Islet of Langerhans (tissue), 1 donor: ENCODE measurements around the gene ZNF358.

Experiments used
- FAIRE-seq: peaks from one replicate; lab custom pipeline; 2011; peaks lifted over from hg19 to GRCh38; lab: Jason Lieb, UNC

The ZNF358 gene

GRCh38 chr19:7520131-7521051, 4.5 kb downstream of the ZNF358 start:
- no peak for FAIRE-seq

GRCh38 chr19:7521551-7522071, 5.7 kb downstream of the ZNF358 start:
- no peak for FAIRE-seq

DNA sequence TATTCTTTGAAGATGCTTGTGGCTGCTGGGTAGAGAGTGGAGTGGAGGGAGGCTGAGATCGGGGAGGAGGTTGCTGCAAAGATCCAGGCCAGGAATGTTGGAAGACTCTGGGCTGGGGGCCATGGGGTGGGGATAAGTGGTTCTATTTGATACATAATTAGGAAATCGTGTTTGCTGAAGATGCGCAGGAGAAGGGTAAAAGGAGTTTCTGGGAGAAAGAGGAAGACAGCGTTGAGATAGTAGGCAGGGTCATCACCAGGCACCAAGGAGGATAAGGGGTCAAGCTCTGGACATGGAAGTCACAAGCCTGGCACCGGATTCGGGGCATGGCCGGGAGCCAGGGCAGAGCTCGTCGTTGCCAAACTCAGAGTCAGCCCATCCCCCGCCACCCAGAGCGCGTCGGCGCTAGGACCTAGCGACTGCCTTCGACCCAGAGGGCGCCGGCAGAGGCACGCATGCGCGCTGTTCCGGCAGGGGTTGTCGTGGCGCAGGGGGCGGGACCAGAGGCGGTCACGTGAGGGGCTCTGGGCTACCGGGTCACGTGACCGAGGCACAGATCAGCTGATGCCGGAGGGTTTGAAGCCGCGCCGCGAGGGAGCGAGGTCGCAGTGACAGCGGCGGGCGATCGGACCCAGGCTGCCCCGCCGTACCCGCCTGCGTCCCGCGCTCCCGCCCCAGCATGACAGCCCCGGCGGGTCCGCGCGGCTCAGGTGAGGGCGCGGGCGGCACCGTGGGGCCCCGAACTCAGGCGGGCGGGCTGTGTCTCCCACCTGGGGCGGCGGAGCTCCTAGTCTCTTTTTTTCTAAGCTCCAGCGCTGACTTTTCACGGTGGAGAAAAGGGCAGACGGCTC, 6.4 kb downstream of the ZNF358 start, which contains the start of gene MCOLN1:
MCOLN1 (plus strand) TSS at position 553 of the 851 bp plus-strand sequence; CDS start at position 680, 127 bp downstream.
- FAIRE-seq = no peak

DNA sequence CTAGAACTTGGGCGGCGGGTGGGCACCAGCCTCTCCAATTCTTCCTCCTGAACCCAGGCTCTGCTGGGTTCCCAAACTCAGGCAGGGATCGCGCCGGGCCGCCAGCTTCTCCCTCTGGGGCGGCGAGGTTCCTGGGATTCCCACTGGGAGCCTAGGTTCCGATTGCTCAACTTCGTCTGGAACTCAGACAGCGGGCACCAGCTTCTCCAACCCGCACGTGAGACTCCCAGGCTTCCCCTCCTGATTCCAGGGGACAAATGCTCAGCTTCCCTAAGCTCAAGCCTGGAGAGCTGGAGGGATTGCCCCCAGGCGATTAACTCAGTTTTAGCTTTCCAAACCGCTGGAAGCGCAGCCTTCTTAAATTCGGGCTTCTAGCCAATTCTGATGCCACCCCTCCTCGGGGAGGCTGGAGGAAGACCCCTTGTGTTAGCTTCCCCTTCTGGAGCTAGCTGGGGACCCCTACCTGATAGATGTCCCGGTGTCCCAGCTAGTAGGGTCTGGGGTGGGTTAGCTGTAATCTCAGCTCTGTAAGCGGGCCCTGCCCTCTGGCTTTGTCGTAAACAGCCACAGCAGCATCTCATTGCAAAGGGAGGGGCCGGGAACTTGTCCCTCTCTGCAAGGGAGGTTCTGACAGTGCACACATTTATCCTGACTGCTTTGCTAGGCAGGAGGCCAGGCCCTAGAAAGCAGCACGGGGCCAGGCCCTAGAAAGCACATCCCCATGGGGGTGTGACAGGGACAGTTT, 7.2 kb downstream of the ZNF358 start:
- FAIRE-seq = no peak

DNA sequence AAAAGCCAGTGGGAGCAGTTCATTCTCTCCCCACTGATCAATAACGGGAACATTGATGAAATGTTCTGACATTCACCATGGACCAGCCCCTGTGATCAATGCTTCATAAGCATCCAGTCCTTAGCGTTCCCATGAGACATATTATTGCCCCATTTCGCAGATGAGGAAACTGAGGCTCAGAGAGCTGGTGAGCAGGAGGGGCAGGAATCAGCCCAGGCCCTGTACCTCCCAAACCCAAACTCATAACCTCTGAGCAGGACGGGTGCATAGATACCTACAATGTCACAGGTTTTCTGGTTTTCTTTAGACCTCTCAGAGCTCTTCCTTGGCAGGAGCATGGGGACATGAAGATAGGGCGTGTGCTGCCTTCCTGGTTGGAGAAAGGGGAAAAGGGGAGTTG, 8.6 kb downstream of the ZNF358 start:
- FAIRE-seq = no peak

DNA sequence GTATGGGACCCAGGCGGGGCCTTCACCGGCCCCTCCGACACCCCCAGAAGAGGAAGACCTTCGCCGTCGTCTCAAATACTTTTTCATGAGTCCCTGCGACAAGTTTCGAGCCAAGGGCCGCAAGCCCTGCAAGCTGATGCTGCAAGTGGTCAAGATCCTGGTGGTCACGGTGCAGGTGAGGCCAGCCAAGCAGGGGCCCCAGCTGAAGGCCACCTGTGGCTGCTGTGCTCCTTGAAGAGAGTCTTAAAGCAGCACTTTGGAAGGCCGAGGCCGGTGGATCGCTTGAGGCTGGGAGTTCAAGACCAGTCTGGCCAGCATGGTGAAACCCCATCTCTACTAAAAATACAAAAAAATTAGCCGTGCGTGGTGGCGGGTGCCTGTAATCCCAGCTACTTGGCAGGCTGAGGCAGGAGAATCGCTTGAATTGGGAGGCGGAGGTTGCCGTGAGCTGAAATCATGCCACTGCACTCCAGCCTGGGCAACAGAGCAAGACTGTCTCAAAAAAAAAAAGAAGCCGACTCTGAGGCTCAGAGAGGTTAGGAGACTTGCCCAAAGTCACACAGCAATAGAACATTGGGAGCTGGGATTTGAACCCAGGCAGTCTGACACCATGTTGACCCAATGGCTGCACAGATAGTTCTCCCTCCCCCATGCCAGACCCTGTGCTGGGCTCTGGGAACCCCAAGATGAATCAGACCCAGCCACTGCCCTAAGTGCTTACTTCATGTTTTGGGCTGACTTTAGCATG, 9.3 kb downstream of the ZNF358 start:
- no peak for FAIRE-seq

DNA sequence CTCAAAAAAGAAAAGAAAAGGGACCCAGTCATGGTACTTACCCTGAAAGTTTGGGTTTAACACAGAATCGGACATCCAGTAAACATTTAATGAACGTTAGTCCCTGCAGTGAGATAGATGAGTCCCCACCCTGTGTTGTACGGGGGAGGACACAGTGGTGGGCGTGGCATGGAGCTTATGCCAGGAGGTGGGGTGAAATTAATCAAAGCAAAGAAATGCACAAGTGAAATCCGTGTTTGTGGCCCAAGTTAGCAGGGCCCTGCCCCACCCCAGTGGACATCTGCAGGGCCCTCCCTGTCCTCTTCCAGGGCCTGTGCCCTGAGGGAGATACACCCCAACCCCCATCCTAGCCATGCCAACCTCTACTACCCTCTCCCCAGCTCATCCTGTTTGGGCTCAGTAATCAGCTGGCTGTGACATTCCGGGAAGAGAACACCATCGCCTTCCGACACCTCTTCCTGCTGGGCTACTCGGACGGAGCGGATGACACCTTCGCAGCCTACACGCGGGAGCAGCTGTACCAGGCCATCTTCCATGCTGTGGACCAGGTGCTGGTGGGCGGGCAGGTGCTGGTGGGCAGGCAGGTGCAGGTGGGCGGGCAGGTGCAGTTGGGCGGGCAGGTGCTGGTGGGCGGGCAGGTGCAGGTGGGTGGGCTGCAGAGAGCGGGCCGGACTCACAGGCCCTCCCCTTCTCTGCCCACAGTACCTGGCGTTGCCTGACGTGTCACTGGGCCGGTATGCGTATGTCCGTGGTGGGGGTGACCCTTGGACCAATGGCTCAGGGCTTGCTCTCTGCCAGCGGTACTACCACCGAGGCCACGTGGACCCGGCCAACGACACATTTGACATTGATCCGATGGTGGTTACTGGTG, 10.4 kb downstream of the ZNF358 start:
- FAIRE-seq = no peak

- FAIRE-seq = no peak
These were observed 11.8 kb downstream of the ZNF358 start for GRCh38 chr19:7527516-7528191.

DNA sequence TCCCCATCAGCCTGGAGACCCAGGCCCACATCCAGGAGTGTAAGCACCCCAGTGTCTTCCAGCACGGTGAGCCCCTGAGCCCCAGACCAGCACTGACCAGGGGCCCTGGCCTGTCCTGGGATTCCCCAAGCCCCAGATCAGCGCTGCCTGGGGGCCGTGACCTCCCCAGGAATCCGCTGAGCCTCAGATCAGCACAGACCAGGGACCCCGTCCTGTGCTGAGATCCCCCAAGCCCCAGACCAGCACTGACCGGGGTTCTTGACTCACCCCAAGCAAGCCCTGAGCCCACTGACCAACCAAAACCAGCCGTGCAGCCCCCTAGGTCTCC, 12.3 kb downstream of the ZNF358 start:
- FAIRE-seq = no peak

GRCh38 chr19:7528522-7529245, 12.8 kb downstream of the ZNF358 start:
- FAIRE-seq = no peak

DNA sequence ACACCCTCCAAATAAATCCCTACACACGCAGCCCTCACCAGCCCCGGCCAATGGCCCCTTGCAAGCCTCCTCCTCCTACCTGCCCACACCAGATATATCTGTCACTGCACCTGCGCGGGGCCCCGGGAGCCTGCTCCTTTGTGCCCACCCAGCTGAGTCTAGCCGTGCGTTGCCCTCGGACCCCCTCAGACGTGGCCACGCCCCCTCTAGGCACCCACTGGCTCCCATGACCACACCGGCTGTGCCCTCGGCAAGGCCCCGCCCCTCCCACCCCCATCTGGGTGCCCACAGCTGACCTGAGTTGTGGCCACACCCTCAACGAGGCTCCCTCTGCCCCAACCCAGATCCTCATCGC, 13.3 kb downstream of the ZNF358 start:
- no peak for FAIRE-seq

DNA sequence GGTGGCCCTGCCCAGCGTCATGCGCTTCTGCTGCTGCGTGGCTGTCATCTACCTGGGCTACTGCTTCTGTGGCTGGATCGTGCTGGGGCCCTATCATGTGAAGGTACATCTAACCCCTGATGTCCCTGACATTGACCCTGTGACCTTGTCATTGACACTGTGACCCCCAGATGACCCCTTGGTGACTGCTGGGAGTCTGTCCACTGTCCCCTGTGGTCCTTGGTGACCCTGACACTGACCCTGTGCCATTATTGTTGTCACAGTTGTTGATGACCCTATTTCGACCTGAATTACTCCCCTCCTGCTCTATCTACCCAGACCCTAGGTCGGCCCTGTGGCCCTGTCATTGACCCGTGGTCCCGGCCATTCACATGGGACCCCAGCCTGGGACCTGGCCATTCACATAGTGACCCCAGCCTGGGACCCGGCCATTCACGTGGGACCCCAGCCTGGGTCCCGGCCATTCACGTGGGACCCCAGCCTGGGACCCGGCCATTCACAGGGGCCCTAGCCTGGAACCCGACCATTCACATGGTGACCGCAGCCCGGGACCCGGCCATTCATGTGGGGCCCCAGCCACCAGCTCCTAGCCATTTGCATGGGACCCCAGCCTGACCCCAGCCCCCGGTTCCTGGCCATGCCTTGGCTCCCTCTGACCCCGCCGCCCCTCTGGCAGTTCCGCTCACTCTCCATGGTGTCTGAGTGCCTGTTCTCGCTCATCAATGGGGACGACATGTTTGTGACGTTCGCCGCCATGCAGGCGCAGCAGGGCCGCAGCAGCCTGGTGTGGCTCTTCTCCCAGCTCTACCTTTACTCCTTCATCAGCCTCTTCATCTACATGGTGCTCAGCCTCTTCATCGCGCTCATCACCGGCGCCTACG, 13.9 kb downstream of the ZNF358 start:
- FAIRE-seq = no peak

GRCh38 chr19:7533281-7533885, 17.5 kb downstream of the ZNF358 start:
- no peak for FAIRE-seq

DNA sequence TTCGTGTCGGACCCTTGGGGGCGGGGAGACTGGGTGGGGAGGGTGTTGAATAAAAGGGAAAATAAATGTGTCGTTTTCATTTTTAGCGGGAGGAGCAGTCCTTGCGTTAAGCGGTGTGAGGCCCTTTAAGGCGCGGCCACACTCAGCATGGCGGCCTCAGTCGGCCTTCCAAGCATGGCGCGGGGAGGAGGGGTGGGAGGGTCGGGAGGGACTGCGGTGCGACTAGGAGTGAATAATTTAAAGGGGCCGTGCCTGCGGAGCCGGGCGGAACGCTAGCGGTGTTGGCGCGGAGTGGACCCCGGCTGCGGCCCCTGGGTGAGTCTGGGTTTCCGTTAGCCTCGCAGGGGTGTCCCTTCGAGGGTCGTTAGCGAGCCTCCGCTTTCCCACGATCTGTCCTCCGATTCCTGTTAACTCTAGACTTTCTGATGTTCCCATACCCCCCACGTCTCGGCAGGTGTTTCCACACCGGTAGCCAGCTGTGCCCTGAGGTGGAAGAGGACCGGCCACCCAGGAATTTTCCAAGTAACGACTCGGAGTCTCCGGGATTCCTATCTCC, 18.1 kb downstream of the ZNF358 start:
- no peak for FAIRE-seq

DNA sequence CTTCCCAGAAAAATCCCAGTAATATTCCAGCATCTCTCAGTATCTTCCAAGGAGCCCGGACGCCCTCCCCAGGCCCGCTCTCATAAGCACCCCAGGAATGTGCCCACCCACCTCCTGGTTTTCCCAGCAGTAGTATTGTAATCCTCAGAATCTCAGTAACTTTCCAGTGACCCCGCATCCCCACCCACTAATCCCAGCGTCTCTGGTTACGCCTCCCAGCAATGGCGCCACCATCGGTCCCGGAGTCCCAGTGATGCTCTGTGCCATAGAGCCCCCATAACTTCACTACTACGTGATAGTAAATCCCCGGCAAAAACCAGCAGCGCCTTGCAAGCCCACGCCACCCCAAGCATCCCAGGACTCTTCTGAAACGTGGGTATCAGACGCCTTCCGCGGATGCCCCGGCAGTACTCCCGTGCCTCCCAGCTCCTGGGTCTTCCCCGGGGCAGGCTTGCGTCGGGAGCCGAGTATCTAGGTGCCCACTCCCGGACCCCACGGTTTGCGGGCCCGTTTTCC, 18.7 kb downstream of the ZNF358 start:
- FAIRE-seq = no peak

DNA sequence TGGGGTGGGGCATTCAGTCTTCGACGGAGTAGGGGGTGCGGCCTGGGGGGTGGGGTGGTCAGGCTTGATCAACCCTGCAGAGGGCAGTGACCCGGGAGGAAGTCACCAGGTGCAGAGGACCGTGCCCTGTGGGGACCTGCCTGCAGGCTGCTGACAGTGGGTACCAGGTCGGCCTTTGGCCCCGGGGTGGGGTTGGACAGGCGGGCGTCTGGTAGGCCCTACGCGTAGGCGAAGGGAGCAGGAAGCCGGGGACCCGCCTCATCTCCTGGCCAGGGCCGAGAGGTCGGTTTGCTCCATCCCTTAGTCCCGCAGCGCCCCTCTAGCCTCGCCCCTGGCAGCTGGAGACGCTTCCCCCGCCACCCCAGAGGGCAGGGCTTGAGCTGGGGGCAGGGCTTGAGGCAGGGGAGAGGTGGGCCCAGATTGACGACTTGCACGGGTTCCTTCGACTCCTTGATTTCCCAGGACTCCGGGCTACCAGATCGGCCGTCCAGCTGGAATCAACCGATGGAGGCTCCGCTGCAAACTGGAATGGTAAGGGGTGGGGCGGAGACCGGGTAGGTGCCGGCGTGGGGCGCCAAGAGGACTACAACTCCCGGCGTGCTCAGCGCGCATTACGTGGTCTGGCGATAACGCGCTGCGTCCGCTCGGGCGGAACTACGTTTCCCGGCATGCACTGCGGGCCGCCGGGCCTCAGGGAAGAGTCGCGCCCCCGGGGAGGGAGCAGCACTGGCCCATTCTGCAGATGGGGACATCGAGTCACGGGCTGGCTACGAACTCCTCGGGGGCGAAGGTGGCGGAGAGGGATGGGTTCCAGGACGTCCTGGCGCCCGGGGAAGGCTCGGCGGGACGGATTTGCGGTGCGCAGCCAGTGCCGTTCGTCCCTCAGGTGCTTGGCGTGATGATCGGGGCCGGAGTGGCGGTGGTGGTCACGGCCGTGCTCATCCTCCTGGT, 19.4 kb downstream of the ZNF358 start, which contains the start of gene PNPLA6:
PNPLA6 (plus strand) TSS at position 671 of the 951 bp plus-strand sequence; CDS start at position 743, 72 bp downstream.
- no peak for FAIRE-seq
